Mesendoderm (in vitro differentiated cells): ENCODE results near the gene SLC10A7.

Experiments
- DNase-seq: peaks from one replicate; pipeline ENCODE4 v3.0.0; 2013
- H2AK5ac ChIP-seq: 2 replicates; pipeline ENCODE4 v1.6.1; 2013; ENCODE audit warnings: low read length, inconsistent platforms
- H2BK120ac ChIP-seq: 2 replicates; pipeline ENCODE4 v1.6.1; 2013; ENCODE audit warnings: low read depth, mild to moderate bottlenecking, low read length, moderate library complexity, mixed read lengths
- H2BK15ac ChIP-seq: replicated peaks from 2 replicates; pipeline ENCODE4 v1.6.1; 2013; ENCODE audit warnings: low read depth, mild to moderate bottlenecking, moderate library complexity
- H2BK5ac ChIP-seq: 2 replicates; pipeline ENCODE4 v1.6.1; 2013; ENCODE audit warnings: low read length, inconsistent platforms
- H3K18ac ChIP-seq: 2 replicates; pipeline ENCODE4 v1.6.1; 2013; ENCODE audit warnings: mild to moderate bottlenecking, low read length, mixed read lengths
- H3K23ac ChIP-seq: one replicate; pipeline ENCODE4 v1.6.1; 2013; ENCODE audit warnings: low read length
- H3K27ac ChIP-seq: 2 replicates; pipeline ENCODE4 v1.5.1; 2013; ENCODE audit warnings: low read depth, mild to moderate bottlenecking, inconsistent platforms, low read length, moderate library complexity
- H3K27me3 ChIP-seq: 2 replicates; pipeline ENCODE4 v1.6.1; 2013; ENCODE audit warnings: low read length, control low read depth, mild to moderate bottlenecking, inconsistent platforms; ENCODE audit not compliant: insufficient read depth, poor library complexity
- H3K36me3 ChIP-seq: 2 replicates; pipeline ENCODE4 v1.6.1; 2013; ENCODE audit warnings: low read length, inconsistent platforms; ENCODE audit not compliant: control insufficient read depth, insufficient read depth
- H3K4ac ChIP-seq: one replicate; pipeline ENCODE4 v1.6.1; 2013; ENCODE audit warnings: low read depth, mild to moderate bottlenecking, low read length, moderate library complexity
- H3K4me1 ChIP-seq: 2 replicates; pipeline ENCODE4 v1.6.1; 2013; ENCODE audit warnings: low read depth, low read length, inconsistent platforms; ENCODE audit not compliant: control insufficient read depth
- H3K4me2 ChIP-seq: 2 replicates; pipeline ENCODE4 v1.6.1; 2013; ENCODE audit warnings: low read length
- H3K4me3 ChIP-seq: 2 replicates; pipeline ENCODE4 v1.5.1; 2013; ENCODE audit warnings: mild to moderate bottlenecking, low read length
- H3K56ac ChIP-seq: one replicate; pipeline ENCODE4 v1.6.1; 2013; ENCODE audit warnings: low read length
- H3K79me1 ChIP-seq: 2 replicates; pipeline ENCODE4 v1.6.1; 2013; ENCODE audit warnings: low read length, inconsistent platforms
- H3K79me2 ChIP-seq: 2 replicates; pipeline ENCODE4 v1.6.1; 2013; ENCODE audit warnings: mild to moderate bottlenecking, low read length; ENCODE audit not compliant: control insufficient read depth, insufficient read depth
- H3K9ac ChIP-seq: 2 replicates; pipeline ENCODE4 v1.6.1; 2013; ENCODE audit warnings: low read length, inconsistent platforms
- H4K5ac ChIP-seq: one replicate; pipeline ENCODE4 v1.6.1; 2013; ENCODE audit warnings: low read length
- H4K8ac ChIP-seq: one replicate; pipeline ENCODE4 v1.6.1; 2013; ENCODE audit warnings: low read depth, mild to moderate bottlenecking, control low read depth, low read length, moderate library complexity
- WGBS: extraction: QIAGEN DNeasy Blood & Tissue Kit; methylation state at CpG from one replicate; pipeline ENCODE4 v1.1.7; 2013; ENCODE audit warnings: low lambda C conversion rate, missing lambda C conversion rate; ENCODE audit not compliant: insufficient coverage; ENCODE audit errors: extremely low coverage; 5-methylcytosine and 5-hydroxymethylcytosine counted together

Gene SLC10A7

GRCh38 chr4:146333187-146333894 lies 188.4 kb downstream of the SLC10A7 start:
- Histone ChIP-seq H3K4me1 (no peaks in the 10 kb centered on the region), H3K56ac (no peak overlapping the region), H3K18ac (no peak overlapping the region), H3K9ac (no peak overlapping the region), H3K79me2 (no peaks in the 10 kb centered on the region), H3K27ac (no peak overlapping the region), H3K4me2 (no peak overlapping the region), H3K27me3 (no peaks in the 10 kb centered on the region), H3K36me3 (no peaks in the 10 kb centered on the region), H2BK120ac (no peak overlapping the region), H4K5ac (no peak overlapping the region), H3K4me3 (no peak overlapping the region), H3K79me1 (no peaks in the 10 kb centered on the region), H3K23ac (no peak overlapping the region), H2BK15ac (no peak overlapping the region), H3K4ac (no peak overlapping the region), H2BK5ac (no peak overlapping the region), H2AK5ac (no peak overlapping the region), H4K8ac (no peak overlapping the region)
- no peak for DNase-seq
- no CpG with 5 or more reads among the region's 4 CpGs for WGBS

GRCh38 chr4:146330392-146330791 lies 191.3 kb downstream of the SLC10A7 start:
- no CpG with 5 or more reads among the region's 4 CpGs for whole genome bisulfite sequencing
- no peak overlapping the region for H3K27ac ChIP-seq

DNA sequence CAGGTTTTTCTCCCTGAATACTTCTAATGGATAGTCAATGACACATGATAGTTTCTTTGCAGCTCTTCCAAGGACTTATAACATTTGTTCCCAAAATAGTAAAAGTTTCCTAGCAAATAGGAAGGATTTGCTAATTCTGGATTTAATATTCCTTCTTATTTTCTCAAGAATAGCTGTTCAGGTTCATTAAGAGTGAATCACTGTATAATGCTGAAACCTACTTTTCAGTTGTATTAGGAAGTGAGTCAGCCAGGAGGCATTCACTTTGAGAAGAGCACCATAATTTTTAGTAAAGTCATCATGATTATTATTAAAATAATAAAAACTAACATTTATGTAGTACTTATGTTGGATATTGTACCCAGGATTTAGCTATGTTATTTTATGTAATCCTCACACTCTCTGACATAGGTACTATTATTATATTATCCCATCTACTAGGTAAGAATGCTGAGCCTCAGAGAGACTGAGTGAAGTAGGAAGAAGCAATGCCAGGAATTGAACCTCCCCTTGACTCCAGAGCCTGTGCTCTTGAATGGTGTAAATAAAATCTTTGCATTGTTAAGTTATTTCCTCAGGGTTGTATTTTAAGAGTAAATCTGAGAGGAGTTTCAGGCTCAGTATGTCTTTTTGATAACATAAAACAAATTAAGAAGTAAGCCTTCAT lies 192.6 kb downstream of the SLC10A7 start:
- Histone ChIP-seq H3K18ac (no peak overlapping the region), H2BK5ac (no peak overlapping the region), H2BK120ac (no peak overlapping the region), H3K4me2 (no peak overlapping the region), H4K8ac (no peak overlapping the region), H3K36me3 (no peaks in the 10 kb centered on the region), H3K27me3 (no peaks in the 10 kb centered on the region), H3K4me1 (no peaks in the 10 kb centered on the region), H3K9ac (no peak overlapping the region), H3K79me1 (no peaks in the 10 kb centered on the region), H2AK5ac (no peak overlapping the region), H2BK15ac (no peak overlapping the region), H3K56ac (no peak overlapping the region), H3K23ac (no peak overlapping the region), H3K79me2 (no peaks in the 10 kb centered on the region), H4K5ac (no peak overlapping the region), H3K27ac (no peak overlapping the region), H3K4ac (no peak overlapping the region), H3K4me3 (no peak overlapping the region)
- DNase-seq: peak; percentile 2

More at GRCh38 chr4:146330392-146330791, 191.3 kb downstream of the SLC10A7 start:
- no peak overlapping the region for H3K56ac ChIP-seq
- no peaks in the 10 kb centered on the region for H3K27me3 ChIP-seq
- no peak overlapping the region for H3K4ac ChIP-seq
- no peak overlapping the region for H3K9ac ChIP-seq
- no peak overlapping the region for H3K4me3 ChIP-seq
- H4K8ac ChIP-seq: no peak overlapping the region
- H2BK15ac ChIP-seq: no peak overlapping the region
- no peak for DNase-seq
- H3K79me2 ChIP-seq: no peaks in the 10 kb centered on the region
- no peak overlapping the region for H4K5ac ChIP-seq
- no peak overlapping the region for H2BK5ac ChIP-seq
- H3K23ac ChIP-seq: no peak overlapping the region
- no peaks in the 10 kb centered on the region for H3K79me1 ChIP-seq
- H3K4me1 ChIP-seq: no peaks in the 10 kb centered on the region
- H3K18ac ChIP-seq: no peak overlapping the region
- H3K4me2 ChIP-seq: no peak overlapping the region
- H2BK120ac ChIP-seq: no peak overlapping the region
- no peak overlapping the region for H2AK5ac ChIP-seq
- H3K36me3 ChIP-seq: no peaks in the 10 kb centered on the region

DNA sequence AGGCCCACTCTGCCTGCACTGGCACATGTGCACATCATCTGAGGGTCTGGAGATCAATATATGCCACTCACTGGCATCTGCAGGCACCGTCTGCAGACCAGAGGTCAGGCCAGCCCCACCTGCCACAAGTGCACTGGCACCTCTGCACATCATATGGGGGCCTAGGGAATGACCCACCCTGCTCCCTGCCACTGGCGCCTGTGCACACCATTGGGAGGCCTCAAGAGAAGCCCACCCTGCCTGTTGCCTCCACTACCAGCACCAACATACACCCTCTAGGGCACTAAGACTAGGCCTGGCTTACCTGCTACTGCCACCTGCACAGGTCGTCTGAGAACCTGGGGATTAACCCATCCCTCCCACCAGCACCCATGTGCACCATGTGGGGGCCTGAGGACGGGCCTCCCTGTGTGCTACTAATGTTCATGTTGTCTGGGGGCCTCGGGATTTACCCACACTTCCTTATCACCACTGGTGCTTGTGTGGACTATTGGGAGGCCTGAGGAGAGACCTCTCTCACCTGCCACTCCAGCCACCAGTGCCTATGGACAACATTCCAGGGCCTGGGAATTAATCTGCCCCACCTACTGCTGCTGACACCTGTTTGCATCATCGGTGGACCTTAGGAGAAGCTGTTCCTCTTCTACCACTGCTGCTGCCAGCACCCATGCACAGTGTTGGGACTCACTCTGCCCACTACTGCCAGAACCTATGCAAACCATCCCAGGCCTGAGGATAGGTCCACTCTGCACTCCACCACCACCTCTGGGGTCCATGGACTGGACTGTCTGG lies 193.7 kb downstream of the SLC10A7 start:
- WGBS: no CpG with 5 or more reads among the region's 6 CpGs

DNA sequence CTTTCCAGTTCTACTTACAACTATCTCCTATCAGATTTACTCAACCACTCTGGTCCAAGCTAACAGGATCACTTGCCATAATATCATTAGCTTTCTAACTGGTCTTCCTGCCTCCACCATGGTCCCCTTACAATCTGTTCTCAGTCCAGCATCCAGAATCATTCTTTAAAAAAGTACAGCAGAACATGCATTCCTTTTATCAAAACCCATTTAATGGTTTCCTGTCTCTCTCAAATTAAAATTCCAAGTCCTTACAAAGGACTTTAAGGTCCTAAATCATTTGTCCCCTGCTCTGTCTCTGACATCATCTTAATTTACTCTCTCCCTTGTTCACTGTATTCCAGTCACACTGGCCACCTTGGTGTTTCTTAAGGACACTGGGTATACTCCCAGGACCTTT lies 202.8 kb downstream of the SLC10A7 start:
- Histone ChIP-seq H3K27me3 (no peaks in the 10 kb centered on the region), H3K79me1 (no peaks in the 10 kb centered on the region), H3K56ac (no peak overlapping the region)

More for the DNA sequence above, 193.7 kb downstream of the SLC10A7 start:
- Histone ChIP-seq H3K4me1 (no peaks in the 10 kb centered on the region), H3K9ac (no peak overlapping the region), H3K79me2 (no peaks in the 10 kb centered on the region), H3K56ac (no peak overlapping the region), H3K4me3 (no peak overlapping the region), H2BK120ac (no peak overlapping the region), H4K5ac (no peak overlapping the region), H3K4me2 (no peak overlapping the region), H3K36me3 (no peaks in the 10 kb centered on the region), H3K18ac (no peak overlapping the region), H3K4ac (no peak overlapping the region), H2BK15ac (no peak overlapping the region), H2AK5ac (no peak overlapping the region), H3K23ac (no peak overlapping the region), H3K27me3 (no peaks in the 10 kb centered on the region), H4K8ac (no peak overlapping the region), H3K79me1 (no peaks in the 10 kb centered on the region), H2BK5ac (no peak overlapping the region), H3K27ac (no peak overlapping the region)
- DNase-seq: no peak

More for the DNA sequence above, 202.8 kb downstream of the SLC10A7 start:
- Histone ChIP-seq H2AK5ac (no peak overlapping the region), H3K4me1 (no peaks in the 10 kb centered on the region), H3K36me3 (no peaks in the 10 kb centered on the region), H3K23ac (no peak overlapping the region), H3K9ac (no peak overlapping the region), H2BK120ac (no peak overlapping the region), H3K79me2 (no peaks in the 10 kb centered on the region), H3K4me3 (no peak overlapping the region), H2BK5ac (no peak overlapping the region), H4K8ac (no peak overlapping the region), H3K27ac (no peak overlapping the region), H3K18ac (no peak overlapping the region), H4K5ac (no peak overlapping the region), H3K4ac (no peak overlapping the region), H3K4me2 (no peak overlapping the region), H2BK15ac (no peak overlapping the region)
- DNase-seq: no peak
